Measurements from ENCODE around the gene SORCS2.

DNA sequence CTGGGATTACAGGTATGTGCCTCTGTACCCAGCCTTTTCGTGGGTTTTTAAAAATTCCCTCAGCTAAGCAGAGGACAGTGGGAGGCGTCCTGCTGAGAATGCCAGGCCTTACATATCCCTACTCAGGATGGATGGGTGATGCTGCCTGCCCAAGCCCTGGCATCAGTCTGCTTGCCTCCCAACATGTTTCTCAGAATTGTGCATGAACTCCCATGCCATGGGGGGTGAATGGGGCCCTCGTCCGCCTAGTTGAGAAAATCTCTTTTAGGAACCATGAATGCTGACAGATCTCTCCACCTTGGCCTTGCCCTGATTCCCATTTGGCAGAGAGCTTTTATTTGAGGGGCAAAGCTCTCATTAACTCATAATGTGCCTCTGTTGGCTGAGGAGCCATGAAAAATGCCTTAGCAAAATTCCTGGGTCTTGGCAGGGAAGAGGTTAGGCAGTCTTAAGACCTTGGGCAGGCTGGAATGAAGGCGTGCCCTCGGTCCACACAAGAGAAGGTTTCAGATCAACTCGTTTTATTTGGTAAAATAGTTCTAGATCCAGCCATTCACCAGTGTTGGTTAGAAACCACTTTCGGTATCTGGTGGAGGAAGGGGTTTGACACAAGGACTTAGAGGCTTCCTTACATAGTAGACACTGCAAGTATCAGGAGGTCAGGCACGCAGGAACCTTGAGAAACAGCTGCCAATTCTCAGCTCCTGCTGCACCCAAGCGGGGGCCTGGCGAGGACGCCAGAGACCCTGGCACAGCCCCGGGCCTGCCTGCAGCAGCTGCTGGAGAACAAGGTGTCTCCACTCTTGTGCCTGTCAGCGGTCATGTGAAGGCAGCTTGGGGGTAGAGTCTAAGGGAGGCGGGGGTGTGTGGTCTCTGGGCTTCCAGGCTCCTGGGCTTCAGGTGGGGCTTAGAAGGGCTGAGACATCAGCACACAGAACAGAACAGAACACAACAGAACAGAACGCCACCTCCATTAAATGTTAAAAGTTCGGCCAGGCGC, 435.2 kb downstream of the SORCS2 start:
- TF ChIP-seq EP300 (IDR thresholded peaks at IDR 0.05) (no peak), POLR2A (IDR thresholded peaks at IDR 0.05) (no peak), CTCF (IDR thresholded peaks at IDR 0.05) (no peak), POLR2AphosphoS5 (IDR thresholded peaks at IDR 0.05) (no peak)
